OCI-LY7 (cell line): ENCODE measurements around the gene PLAA.

Experiments used
- EZH2phosphoT487 ChIP-seq: fragments of 200-600 bp; sonication (generic); IDR thresholded peaks from 2 replicates; pipeline ENCODE4 v1.6.1; 2018; ENCODE audit warnings: low read depth, borderline replicate concordance, mild to moderate bottlenecking, mixed run types, antibody characterized with exemption, low read length, moderate library complexity, mixed read lengths
- TF ChIP-seq, protein P1 (sequence below): fragments of 200-600 bp; sonication (generic); conservative IDR thresholded peaks from 2 replicates; pipeline ENCODE4 v1.5.1; 2014; ENCODE audit warnings: mild to moderate bottlenecking, antibody characterized with exemption, low read length, moderate library complexity, mixed read lengths

- TF ChIP-seq, protein P1, sequence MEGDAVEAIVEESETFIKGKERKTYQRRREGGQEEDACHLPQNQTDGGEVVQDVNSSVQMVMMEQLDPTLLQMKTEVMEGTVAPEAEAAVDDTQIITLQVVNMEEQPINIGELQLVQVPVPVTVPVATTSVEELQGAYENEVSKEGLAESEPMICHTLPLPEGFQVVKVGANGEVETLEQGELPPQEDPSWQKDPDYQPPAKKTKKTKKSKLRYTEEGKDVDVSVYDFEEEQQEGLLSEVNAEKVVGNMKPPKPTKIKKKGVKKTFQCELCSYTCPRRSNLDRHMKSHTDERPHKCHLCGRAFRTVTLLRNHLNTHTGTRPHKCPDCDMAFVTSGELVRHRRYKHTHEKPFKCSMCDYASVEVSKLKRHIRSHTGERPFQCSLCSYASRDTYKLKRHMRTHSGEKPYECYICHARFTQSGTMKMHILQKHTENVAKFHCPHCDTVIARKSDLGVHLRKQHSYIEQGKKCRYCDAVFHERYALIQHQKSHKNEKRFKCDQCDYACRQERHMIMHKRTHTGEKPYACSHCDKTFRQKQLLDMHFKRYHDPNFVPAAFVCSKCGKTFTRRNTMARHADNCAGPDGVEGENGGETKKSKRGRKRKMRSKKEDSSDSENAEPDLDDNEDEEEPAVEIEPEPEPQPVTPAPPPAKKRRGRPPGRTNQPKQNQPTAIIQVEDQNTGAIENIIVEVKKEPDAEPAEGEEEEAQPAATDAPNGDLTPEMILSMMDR = no peak
- no peak for TF ChIP-seq EZH2phosphoT487
These were observed 53.9 kb downstream of the PLAA start for GRCh38 chr9:26893030-26893676.
